ENCODE measurements around the gene USP24. TPM values are rescaled to one million over a fixed set of nuclear protein-coding genes. Genes with fewer than 3 reads are reported as not detected.
A peak's percentile ranks its signal among the peaks of the same experiment; 100 is the strongest.

Gene USP24
- polyA plus RNA-seq (ENCODE audit: insufficient read depth in 1 of 5, insufficient read length in 5 of 5, low replicate concordance in 1 of 5), result 10 to 100 TPM; 31.9 to 54.4 (median 46.8) TPM
- long read RNA-seq, donor 1, result 0 reads
- long read RNA-seq, donor 2, result 0 reads
- long read RNA-seq, donor 3, partial matches to known transcripts, result 17 of 17 reads
- long read RNA-seq, donor 3, other reads (novel, unspliced or antisense), result 0 of 17 reads
- long read RNA-seq, donor 4, result 0 reads
- long read RNA-seq, donor 5, result 0 reads
- long read RNA-seq, donor 6, partial matches to known transcripts, result 5 of 5 reads
- long read RNA-seq, donor 6, other reads (novel, unspliced or antisense), result 0 of 5 reads
- long read RNA-seq, donor 7, result 0 reads
- long read RNA-seq, donor 8, result 0 reads

DNA sequence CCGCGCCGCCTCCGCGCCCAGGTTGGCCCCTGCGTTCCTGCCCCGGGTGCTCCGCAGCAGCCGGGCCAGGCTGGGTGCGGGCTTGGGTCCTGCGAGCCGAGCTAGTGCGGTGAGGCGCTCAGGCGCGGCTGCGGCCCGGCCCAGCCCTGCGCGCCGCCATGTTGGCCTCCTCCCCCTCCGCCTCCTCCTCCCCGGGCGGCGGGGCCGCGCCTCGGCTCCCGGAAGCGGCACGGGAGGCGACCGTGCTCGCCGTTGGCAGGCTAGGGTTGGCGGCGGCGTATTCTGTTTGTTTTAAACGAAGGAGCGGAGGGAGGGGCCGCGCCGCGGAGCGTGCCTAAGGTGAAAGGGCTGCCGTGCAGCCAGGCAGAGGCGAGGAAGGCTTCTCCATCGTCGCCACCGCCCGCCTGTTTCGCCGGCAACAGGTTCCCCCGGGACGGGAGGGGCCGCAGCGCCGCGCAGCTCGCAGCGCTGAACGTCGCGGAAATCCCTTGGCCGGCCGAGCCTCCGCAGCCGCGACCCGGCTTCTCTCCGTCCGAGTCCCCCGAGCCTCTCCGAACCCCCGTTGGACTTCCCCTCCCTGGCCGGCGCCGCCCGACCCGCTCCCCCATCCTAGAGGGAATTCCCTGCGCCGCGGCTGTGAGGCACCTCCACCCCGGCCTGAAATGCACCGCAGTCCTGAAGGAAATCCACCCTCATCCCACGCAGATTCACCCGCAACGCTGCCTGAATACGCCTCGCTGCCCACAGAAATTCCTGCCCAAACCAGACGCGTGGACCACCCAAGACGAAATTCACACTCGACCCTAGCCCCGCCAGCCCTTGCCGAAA is at the start of gene USP24:
Gene USP24, minus strand, starts transcription at position 171 of the 828 bp plus-strand sequence. CDS start 251 bp downstream, outside the sequence.
- peak; percentile 67 to 77 for DNase-seq

DNA sequence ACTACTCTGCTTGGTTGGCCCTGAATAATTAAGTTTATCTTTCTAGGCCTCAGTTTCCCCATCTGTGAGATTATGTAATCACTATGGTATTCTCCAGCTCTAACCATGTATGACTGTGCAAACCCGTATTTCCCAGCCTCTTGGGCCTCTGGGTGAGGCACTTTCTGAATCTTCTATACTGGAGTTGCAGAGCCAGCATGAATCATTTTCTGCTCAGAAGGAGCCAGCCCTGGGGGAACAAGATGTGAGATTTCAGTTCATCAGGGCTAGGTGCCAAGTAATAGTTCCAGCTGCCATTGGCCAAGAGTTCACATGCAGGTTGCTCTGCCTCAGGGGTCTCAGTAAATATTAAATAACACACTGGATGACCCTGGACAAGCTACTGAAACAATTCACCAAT is 47.7 kb upstream of the USP24 start:
- no peak for DNase-seq

GRCh38 chr1:55259911-55260609 is 44.9 kb upstream of the USP24 start:
- DNase-seq, result no peak

DNA sequence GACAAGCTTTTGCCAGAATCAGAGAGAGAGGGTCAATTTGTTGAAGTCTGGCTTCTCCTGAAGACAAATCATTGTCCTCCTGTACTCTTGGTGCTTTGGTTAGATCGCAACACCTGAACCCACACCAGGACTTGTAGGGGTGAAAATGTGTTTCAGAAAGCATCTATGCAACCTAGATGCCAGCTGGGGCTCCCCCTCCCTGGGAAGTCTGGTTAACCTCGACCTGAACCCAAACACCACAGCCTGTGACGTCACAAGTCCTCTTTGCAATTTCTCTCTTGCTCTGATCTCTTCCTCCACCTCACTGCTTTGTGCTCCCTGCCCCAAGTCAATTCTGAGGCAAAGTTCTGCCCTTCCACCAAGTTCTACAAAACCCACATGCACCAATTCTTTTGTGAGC is 42.8 kb upstream of the USP24 start:
- no peak for DNase-seq

DNA sequence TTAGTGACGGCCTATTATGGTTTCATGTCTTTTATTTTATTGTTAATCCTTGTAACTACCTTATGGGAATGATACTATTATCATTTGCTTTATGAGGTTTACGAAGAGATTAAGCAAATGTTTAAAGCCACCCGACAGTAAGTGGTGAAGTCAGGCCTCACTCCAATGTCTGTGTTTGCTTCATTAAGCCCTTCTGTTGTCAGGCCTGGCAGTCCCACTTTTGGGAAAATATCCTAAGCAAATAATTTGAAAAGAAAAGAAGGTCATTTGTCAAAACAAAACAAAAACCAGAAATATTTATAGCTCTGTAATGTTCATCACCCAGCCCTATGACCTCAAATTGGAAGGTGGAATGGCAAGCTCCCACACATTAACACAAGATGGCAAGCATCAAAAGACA is 40.7 kb upstream of the USP24 start:
- no peak for DNase-seq

- DNase-seq, result no peak
Measured at GRCh38 chr1:55252942-55253589, 37.9 kb upstream of the USP24 start.

DNA sequence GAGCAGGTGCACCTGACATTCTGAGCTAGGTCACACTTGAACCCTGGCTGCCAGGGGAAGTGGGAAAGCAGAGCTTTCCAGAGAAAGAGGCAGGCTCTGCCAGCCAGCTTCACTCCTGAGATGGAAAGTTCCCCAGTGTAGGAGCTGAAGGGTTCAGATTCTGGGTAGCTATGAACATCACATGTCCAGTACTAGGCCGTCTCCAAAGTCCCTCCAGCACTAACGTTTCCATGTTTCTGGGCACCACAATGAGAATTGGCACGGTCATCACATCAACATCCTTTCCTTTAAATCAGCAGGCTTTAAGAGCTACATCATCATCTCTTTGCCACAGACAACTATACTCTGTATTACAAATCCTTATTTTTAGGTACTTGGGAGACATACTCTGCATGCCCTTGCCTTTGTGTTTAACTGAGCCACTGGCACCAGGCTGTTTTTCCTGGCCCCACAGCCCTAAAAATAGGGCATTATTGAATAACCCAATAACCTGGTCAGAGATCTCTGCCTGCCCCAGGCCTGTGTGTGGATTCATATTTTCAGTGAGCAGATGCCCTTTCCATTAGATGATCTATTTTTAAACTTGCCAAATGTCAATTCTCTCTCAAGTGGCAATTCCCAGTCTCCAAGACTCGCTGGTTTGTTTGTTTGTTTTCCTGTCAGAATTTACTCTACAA is 35.4 kb upstream of the USP24 start:
- DNase-seq, result no peak

DNA sequence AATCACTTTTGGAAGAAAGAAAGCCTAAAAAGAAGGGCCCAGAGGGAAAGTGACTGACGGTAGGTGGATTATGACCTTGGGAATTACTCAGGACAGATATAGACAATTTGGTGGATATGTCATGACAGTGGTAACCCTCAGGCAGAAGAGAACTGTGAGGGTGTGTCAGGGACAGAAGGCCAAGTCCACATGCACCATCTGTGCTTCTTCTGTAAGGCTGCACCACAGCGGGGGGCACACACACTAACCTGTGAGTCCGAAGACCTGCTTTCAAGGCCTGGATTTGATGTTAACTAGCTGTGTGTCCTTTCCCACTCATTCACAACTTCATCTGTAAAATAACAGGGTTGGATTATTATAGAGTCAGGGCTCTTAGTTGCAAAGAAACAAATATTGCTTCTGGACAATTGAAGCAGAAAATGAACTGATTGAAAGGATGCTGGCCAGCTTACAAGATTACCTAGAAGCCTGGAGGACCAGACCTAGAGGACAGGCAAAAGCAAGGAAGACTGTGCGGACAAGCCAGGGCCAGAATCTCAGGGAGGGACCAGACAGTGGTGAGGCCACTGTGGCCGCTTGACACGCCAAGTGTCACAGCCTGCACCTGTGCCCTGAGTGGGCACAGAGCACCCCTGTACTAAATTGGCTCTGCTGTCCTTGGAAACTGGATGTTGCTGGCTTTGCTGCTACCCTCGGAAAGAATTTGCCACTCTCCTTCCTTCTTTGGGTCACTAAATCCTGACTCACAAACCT is 34.7 kb upstream of the USP24 start:
- DNase-seq, result no peak

- no peak for DNase-seq
Measured at GRCh38 chr1:55246896-55247295, 31.7 kb upstream of the USP24 start.

- no peak for DNase-seq
Measured at GRCh38 chr1:55246331-55246730, 31.2 kb upstream of the USP24 start.

DNA sequence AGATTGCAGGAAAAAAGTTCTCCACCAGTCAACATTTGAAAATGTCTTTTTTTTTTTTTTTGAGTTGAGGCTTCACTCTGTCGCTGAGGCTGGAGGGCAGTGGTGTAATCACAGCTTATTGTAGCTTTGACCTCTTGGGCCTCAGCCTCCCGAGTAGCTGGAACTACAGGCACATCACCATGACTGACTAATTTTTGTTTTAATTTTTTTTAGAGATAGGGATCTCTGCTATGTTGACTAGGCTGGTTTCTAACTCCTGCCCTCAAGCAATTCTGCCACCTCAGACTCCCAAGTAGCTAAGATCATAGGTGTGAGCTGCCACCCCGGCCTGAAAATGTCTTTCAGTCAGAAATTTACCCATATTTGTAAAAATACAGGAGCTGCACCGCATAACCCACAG is 30.6 kb upstream of the USP24 start:
- DNase-seq, result no peak

DNA sequence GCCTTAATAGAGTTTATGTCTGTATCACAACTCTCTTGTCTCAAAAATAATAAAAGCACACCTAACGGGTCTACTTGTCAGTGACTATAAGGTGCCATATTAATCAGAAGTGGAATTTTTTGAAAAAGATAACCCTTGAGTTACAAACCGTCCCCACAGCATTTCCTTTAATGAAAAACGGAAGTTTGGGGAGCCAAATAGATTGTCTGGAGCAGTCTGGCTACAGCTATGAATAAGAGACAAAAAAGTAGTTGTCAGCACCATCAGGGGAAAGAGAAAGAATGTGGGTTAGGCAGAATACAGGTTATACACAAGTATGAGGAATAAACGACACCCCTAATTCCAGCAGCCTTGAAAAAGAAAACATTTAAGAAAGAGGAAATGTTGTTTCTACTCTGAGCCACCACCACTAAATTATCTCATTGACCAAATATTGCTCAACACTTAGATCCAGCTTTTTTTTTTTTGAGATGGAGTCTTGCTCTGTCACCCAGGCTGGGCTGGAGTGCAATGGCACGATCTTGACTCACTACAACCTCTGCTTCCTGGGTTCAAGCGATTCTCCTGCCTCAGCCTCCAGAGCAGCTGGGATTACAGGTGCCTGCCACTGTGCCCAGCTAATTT is 29.4 kb upstream of the USP24 start:
- DNase-seq, result peak in 1 of 2 donors; percentile 4

- DNase-seq, result no peak
Measured at GRCh38 chr1:55243655-55244054, 28.5 kb upstream of the USP24 start.

DNA sequence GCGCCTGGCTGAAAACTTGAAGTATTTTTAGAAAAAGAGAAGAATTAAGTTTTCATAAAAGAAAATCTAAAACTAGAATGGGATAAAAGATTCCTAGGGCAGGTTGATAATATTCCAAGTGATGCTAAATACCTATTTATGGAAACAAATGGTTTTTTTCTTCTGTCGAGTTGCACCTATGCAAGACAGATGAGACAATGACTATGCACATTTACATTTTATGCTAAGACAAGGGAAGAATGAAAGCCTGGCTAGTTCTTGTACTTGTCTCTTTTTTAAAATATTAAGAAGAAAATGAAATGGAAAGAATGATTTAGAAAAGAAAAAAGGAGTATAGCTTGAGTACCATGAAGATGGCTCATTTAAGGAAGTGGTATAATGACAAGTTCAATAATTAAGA is 24.4 kb upstream of the USP24 start:
- DNase-seq, result no peak

GRCh38 chr1:55235722-55236121 is 20.6 kb upstream of the USP24 start:
- DNase-seq, result no peak

DNA sequence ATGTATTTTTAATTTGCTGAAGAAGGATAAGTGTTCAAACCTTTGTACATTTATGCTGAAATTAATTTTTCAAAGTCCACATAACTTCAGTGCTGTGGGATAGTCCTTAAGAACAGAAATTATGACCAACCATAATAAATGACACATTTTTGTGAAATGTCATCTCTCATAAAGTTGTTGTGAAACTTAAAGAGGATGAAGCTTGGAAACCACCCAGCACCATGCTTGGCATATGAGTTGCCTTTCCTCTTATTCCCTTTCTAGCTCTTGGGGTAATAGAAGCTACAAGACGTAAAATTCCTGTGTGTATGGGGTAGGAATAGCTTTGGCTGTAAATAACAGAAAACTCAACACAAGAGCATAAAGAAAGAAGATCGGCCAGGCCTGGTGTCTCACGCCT is 18.9 kb upstream of the USP24 start:
- no peak for DNase-seq

DNA sequence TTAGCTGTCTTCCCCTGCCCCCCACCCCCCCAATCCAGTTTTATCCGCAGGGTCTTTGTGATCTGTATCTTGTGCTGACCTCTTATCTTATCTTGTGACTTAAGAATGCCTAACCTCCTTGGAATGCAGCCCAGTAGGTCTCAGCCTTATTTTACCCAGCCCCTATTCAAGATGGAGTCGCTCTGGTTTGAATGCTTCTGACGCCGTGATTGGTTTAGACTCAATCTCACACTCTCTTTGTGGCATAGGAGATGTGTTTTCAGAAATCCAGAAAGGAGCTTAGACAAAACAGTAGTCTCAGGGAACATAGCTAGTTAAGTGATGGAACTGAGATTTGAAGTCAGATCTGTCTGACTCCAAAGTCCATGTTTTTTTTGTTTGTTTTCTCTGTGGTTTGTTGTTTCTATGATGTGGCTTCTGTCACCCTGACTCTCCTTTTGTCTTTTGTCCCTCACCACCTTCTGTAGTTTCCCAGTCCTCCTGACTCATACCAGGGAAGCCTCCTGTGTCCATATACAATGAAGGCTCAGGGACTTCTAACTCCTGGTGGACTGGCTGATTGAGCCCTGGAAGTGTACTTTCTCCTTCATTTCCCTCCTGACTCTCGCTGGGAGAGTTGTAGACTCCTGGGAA is 18.1 kb upstream of the USP24 start:
- DNase-seq, result no peak

- DNase-seq, result no peak
Measured at GRCh38 chr1:55232448-55233144, 17.4 kb upstream of the USP24 start.

DNA sequence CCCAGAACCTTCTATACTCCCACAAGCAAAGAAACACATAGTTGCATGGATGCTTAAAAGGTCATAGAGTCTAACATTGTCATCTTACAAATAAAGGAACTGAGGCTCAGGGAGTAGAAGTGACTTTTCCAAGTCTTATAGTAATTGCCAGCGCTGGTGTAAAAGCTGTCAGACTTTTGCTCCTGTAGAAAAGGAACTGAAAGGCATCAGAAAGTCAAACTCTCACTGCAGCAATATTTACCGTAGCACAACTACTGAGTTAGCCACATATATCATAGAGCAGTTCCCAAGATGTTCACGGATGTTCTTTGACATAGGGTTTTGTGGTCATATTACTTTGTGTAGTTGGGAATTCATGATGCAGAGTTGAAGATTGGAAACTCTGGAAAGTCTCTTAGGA is 16.6 kb upstream of the USP24 start:
- no peak for DNase-seq

All from right lung (tissue), 10 donors.